Activated CD4-positive, alpha-beta T cell treated with anti-CD3 and anti-CD28 coated beads for 48 hours (primary cell): ENCODE measurements around the gene ASCL5.

Experiments used
- DNase-seq: peaks from one replicate; pipeline ENCODE4 v3.0.0-alpha.2; 2020

Gene ASCL5

GRCh38 chr1:201134405-201134804, 7.4 kb upstream of the ASCL5 start:
- no peak for DNase-seq

GRCh38 chr1:201131398-201131797, 4.4 kb upstream of the ASCL5 start:
- DNase-seq = no peak

GRCh38 chr1:201128962-201129361, 2.0 kb upstream of the ASCL5 start:
- no peak for DNase-seq

- no peak for DNase-seq
Measured at GRCh38 chr1:201128476-201128875, 1.5 kb upstream of the ASCL5 start.

- no peak for DNase-seq
Measured at GRCh38 chr1:201127755-201128455, 921 bp upstream of the ASCL5 start.

GRCh38 chr1:201126463-201126831, 537 bp downstream of the ASCL5 start:
- DNase-seq = no peak

- no peak for DNase-seq
Measured at GRCh38 chr1:201125800-201126199, 1.2 kb downstream of the ASCL5 start.

GRCh38 chr1:201125019-201125418, 2.0 kb downstream of the ASCL5 start:
- DNase-seq = no peak

GRCh38 chr1:201123866-201124265, 3.1 kb downstream of the ASCL5 start:
- no peak for DNase-seq

GRCh38 chr1:201122321-201122957, 4.5 kb downstream of the ASCL5 start:
- no peak for DNase-seq

GRCh38 chr1:201119206-201120197, 7.5 kb downstream of the ASCL5 start:
- DNase-seq = peak; percentile 80

- DNase-seq = no peak
Measured at GRCh38 chr1:201116091-201116490, 10.9 kb downstream of the ASCL5 start.

- no peak for DNase-seq
Measured at GRCh38 chr1:201115390-201115937, 11.5 kb downstream of the ASCL5 start.

- DNase-seq = peak; percentile 85
Measured at GRCh38 chr1:201114245-201115131, 12.5 kb downstream of the ASCL5 start.

GRCh38 chr1:201113451-201114244, 13.3 kb downstream of the ASCL5 start:
- no peak for DNase-seq

GRCh38 chr1:201112926-201113325, 14.1 kb downstream of the ASCL5 start:
- no peak for DNase-seq

GRCh38 chr1:201112173-201112731, 14.7 kb downstream of the ASCL5 start, which contains the start of gene CACNA1S:
Gene CACNA1S, minus strand, starts transcription at chr1:201112426. Its CDS starts 87 bp downstream, at chr1:201112339.
- DNase-seq = no peak

GRCh38 chr1:201111672-201112071, 15.3 kb downstream of the ASCL5 start:
- no peak for DNase-seq

- no peak for DNase-seq
Measured at GRCh38 chr1:201111156-201111555, 15.8 kb downstream of the ASCL5 start.

- no peak for DNase-seq
Measured at GRCh38 chr1:201110616-201111015, 16.4 kb downstream of the ASCL5 start.

- DNase-seq = no peak
Measured at GRCh38 chr1:201110138-201110537, 16.8 kb downstream of the ASCL5 start.
